C4-2B (cell line): ENCODE results near the gene SH2D3C.

Experiments used
- ZFX ChIP-seq: fragments of 450-650 bp; IDR thresholded peaks from 2 replicates; pipeline ENCODE4 v1.6.1; 2017
- TF ChIP-seq, protein P1 (sequence below): fragments of 450-650 bp; conservative IDR thresholded peaks from 2 replicates; pipeline ENCODE4 v1.5.1; 2017; ENCODE audit warnings: mild to moderate bottlenecking

DNA sequence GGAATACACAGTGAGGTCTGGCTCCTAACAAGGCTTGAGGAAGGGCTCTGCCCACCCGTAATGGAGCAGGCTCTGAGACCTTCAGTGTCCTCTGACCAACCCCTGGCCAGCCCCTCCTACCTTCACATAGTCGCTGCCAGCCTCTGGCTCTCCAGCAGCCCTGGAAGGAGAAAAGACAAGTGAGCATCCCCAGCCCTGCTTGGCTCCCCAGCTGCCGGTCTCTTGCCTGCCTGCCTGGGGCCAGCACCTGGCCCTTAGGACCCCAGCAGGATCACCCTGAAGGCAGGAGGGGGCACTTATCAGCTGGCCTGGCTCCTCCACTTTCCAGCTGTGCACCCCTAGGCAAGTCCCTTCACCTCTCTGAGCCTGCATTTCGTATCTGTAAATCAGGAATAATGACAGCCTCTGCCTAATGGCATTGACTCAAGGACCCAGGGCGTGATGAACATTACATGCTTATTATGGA, 16.9 kb downstream of the SH2D3C start:
- TF ChIP-seq, protein P1, sequence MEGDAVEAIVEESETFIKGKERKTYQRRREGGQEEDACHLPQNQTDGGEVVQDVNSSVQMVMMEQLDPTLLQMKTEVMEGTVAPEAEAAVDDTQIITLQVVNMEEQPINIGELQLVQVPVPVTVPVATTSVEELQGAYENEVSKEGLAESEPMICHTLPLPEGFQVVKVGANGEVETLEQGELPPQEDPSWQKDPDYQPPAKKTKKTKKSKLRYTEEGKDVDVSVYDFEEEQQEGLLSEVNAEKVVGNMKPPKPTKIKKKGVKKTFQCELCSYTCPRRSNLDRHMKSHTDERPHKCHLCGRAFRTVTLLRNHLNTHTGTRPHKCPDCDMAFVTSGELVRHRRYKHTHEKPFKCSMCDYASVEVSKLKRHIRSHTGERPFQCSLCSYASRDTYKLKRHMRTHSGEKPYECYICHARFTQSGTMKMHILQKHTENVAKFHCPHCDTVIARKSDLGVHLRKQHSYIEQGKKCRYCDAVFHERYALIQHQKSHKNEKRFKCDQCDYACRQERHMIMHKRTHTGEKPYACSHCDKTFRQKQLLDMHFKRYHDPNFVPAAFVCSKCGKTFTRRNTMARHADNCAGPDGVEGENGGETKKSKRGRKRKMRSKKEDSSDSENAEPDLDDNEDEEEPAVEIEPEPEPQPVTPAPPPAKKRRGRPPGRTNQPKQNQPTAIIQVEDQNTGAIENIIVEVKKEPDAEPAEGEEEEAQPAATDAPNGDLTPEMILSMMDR, result no peak
- TF ChIP-seq ZFX, result no peak
